GM19397 (cell line): Measurements from ENCODE around the gene IFNLR1.

Experiments used
- ATAC-seq: cut with Tn5 transposase; IDR thresholded peaks from one replicate; pipeline ENCODE4 v1.9.1; 2021; ENCODE audit warnings: mild to moderate bottlenecking, moderate library complexity; ENCODE audit not compliant: unreplicated experiment

The IFNLR1 gene

DNA sequence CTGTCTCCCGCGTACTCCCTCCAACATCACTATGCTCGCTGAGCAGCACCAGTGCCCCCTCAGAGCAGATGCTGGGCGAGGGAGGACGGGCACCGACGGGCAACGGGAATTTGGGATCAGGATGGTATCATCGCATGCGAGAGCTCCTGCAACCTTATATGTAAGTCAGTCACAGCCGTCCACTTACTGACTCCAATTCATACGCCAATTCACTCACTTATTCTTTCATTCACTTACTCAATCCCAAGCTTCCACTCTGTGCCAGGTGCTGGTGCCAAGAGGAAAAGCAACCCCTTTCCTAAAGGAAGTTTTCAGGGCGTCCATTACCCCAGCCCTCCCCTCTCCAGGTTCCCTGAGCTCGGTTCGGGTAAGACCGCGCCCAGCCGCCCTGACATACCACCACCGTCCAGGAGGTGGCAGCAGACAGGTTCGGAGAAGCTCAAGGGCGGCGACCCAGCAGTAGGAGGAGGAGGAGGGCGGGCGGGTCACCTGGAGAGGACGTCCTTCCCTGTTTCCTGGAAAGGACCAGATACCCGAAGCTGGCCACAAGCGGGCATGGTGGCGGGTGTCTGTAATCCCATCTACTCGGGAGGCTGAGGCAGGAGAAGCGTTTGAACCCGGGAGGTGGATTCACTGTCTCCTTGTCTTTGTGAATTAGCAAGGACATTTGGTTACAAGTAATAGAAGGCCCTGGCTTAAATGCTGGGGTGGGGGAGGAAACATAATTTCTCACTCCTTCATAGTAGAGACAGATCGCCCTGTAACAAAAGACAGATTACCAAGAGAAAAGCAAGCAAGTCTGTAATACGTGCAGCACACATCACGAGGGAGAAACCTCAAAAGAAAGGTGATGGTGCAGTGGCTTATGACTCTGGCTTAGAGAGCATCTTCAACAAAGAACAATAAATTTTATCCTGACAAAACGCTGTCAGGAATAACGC, 36.6 kb downstream of the IFNLR1 start:
- ATAC-seq = no peak

- no peak for ATAC-seq
Measured at GRCh38 chr1:24149866-24150233, 37.2 kb downstream of the IFNLR1 start.

DNA sequence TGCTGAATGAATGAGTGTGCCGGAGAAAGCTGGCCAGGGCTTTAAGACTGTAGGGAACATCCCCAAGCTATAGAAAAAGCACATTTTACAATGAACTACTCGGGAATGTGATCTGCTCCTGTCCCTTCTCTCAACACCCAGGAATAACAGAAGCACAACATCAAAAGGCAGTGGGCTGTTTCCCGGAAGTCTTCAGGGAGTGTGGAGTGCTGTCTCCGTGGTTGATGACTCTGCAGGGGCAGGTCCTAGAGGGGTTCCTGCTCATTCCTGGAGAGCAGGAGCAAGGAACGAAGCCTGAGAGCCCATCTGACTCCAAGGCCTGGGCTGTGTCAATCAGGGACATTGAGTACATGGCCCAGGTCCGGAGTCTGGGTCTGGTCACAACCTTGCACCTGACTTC, 39.3 kb downstream of the IFNLR1 start:
- ATAC-seq = no peak

DNA sequence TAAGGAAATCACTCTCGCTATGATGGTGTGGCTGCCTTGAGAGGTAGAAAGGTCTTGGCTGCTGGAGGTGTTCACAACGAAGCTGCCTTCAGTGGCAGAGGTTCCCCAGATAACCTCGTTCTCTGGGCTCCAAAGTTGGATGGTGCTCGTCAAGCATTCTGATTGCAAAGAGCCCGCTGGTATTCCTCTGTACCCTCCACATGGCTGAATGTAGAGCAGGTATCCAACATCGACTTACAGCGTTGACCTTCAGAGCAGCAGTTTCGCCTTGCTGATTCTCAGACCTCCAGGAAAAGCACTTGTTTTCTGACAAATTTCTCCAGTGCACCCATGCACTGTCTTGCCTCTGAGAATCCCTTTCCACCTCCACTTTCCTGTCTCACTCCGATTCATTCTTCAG, 39.9 kb downstream of the IFNLR1 start:
- no peak for ATAC-seq

DNA sequence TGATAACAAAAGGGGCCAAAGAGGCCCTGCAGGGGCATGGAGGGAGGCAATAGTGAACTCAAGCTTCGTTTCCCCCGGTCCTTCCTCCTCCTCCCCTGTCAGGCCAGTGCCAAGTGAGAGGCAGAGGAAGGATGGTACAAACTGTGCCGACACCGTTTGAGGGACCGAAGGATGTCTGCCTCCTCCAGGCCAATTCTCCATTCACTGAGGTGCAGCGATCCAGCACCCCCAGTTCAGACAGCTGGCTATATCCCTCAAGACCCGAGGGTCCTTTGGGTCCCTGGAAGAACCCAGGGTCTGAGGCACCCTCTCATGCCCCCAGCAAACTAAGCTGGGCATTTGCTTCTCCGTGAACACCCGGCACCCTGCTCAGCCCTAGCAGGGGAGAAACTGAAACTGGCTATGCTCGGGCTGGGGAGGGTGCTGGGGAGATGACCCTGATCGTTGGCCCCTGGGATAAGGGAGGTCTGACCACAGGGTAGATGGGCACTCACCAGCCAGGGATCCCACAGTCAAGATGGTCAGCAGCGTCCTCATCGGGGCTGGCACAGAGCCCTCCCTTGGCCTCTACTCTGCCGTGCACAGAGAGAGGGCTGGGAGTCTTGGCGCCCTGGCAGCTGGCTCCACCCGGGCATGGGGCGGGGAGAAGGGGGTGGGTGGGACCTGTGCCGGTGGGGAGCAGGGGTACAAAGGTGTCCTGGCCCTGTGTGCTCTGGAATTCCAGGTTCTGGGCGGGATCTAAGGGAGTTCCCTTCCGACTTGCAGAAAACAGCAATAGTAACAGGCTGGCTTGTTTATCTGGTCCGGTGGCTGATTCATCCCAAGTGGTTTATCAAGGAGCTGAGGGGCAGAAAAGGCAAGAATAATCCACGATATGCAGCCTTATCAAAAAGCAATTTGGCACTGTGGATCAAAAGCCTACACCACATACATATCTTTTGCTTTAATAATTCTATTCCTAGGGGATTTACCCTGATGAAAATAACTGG, 44.2 kb downstream of the IFNLR1 start, which contains the start of gene IL22RA1:
TSS of gene IL22RA1 (minus strand) at position 595 of the 989 bp plus-strand sequence. CDS start at position 537, 58 bp downstream.
- ATAC-seq = no peak

DNA sequence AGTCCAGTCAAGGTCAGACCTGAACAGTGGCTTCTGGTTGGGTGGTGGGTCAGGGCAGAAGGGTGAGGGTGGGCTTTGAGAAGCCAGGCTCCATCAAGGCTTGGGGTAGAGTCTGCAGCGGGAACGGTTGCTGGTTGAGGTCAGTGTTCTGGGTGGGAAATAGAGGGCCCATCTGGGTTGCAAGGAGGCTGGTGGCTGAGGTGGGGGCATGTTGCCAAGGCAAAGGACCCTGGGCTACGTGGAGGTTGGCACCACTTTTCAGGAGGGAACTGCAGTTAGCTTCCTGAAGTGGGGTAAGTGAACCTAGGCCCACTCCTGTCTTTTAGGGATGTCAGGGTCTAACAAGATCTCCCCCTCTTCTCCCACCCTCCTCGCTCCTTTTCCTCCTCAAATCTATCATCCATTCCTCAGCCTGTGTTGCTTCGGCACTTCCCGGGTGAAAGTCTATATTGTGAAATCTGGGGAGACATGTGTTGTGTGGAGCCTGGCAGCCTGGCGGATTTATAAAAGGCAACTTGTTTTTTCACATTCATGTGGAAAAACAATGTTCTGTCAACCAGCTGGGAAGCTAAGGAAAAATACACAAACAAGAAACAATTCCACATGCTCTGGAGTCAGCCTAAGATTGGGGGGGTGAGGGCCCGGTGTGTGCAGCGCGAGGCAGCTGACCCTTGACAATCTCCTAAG, 45.6 kb downstream of the IFNLR1 start:
- no peak for ATAC-seq

DNA sequence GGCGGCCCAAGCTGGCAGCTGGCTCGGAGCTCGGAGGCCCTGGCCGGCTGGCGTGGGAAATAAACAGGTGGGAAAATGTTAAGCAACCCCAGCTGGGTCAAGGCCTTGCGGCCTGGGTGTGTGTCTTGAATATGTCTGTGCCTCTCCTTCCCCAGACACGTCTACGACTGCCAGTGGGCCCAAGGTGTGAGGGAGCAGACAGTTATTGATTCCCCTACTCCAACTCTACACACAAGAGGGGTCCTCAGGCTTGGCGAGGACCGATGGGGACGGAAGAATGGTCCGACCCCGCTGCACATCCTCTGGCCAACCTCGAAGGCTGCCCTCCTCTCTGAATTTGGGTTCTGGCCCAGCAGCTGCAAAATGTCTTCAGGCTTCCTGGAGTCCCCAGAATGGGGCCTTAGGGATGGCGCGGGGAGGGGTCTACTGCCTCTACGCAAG, 46.3 kb downstream of the IFNLR1 start:
- no peak for ATAC-seq

GRCh38 chr1:24139841-24140425, 47.2 kb downstream of the IFNLR1 start:
- ATAC-seq = no peak

GRCh38 chr1:24139222-24139489, 47.9 kb downstream of the IFNLR1 start:
- ATAC-seq = no peak

- ATAC-seq = no peak
Measured at GRCh38 chr1:24138476-24139221, 48.4 kb downstream of the IFNLR1 start.

GRCh38 chr1:24136956-24137539, 50.0 kb downstream of the IFNLR1 start:
- no peak for ATAC-seq

GRCh38 chr1:24134376-24134775, 52.7 kb downstream of the IFNLR1 start:
- ATAC-seq = no peak

- ATAC-seq = no peak
Measured at GRCh38 chr1:24133819-24134218, 53.3 kb downstream of the IFNLR1 start.

DNA sequence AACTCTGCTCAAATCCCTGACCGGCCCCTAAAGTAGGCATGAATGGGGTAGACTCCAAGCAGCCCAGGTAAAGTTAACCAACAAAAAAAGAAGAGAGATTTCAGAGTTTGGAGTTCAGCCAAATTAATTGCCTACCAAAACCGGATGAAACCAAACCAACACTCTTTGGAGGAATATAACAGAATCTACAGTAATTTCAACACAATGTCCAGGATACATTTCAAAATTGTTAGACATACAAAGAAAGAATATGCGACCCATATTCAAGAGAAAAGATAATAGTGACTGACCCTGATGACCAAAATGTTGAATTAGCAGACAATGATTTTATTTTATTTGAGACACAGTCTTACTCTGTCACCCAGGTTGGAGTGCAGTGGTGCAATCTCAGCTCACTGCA, 56.7 kb downstream of the IFNLR1 start:
- ATAC-seq = no peak

DNA sequence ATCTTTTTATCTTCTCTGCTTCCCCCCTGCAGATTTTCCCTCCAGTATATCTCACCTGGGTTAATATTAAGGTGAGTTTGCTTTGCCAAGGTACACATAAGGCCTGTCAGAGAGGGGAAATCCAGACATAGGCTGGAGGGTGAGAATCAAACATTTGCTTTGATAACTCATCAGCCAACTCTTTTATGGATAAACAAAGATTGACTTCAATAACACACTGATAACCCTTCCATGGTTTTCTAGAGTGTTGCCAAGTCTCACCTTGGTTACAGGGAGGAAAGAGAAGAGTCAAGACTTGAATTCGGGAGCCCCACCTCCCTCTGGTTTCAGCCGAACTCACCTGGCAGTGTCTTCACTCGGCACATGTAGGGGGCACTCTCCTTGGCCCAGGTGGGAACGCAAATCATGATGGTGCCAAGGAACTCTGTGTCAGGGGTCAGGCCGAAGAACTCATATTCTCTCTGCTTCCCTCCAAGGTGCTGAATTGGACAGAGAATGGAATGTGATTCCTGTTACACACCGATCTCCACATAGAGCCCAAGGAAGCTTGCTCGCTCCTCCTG, 59.2 kb downstream of the IFNLR1 start:
- no peak for ATAC-seq

DNA sequence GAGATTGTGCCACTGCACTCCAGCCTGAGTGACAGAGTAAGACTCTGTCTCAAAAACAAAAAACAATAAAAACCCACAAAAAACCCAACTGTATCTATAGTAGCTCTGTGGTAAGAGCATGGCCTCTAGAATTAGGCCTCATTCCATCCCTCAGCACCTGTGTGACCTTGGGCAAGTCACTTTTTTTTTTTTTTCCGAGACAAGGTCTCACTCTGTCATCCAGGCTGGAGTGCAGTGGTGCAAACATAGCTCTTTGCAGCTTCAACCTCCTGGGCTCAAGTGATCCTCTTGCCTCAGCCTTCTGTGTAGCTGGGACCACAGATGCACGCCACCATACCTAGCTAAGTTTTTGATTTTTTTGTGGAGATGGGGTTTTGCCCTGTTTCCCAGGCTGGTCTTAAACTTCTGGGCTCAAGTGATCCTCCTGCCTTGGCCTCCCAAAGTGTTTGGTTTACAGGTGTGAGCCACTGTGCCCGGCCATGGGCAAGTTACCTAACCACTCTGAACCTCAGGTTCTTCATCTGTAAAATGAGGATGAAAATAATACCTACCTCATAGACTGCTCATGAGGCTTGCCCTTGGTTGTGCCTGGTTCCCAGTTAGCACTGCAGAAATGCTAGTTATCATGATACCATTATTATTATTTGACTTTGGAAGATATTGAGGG, 59.8 kb downstream of the IFNLR1 start:
- no peak for ATAC-seq

DNA sequence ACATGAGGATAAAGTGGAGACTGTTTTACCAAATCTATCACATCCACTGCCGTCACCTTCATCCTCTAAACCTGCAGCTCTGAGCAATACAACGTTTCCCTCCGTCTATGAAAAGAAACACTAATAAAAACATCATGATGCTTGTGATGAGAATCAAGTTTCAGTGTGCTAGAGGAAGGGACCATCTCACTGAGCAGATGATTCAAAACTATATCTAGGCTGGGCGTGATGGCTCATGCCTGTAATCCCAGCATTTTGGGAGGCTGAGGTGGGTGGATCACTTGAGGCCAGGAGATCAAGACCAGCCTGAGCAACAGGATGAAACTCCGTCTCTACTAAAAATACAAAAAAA, 60.4 kb downstream of the IFNLR1 start:
- ATAC-seq = no peak

- no peak for ATAC-seq
Measured at GRCh38 chr1:24126018-24126671, 60.9 kb downstream of the IFNLR1 start.
